H1 (cell line): ENCODE results near the gene ARHGAP28. TPM values are rescaled to one million over a fixed set of nuclear protein-coding genes. Genes with fewer than 3 reads are reported as not detected.

Experiments
- JUN ChIP-seq: IDR thresholded peaks from 2 replicates; pipeline ENCODE4 v1.6.1; 2011; ENCODE audit warnings: low read depth, mild to moderate bottlenecking, improper control_type of control experiment, low read length
- RXRA ChIP-seq: IDR thresholded peaks from 2 replicates; pipeline ENCODE4 v1.6.1; 2011; ENCODE audit warnings: low read depth, mild to moderate bottlenecking, low read length, moderate library complexity; ENCODE audit not compliant: insufficient read depth
- polyA plus RNA-seq, 7 experiments: library from polyadenylated mRNA; depleted of rRNA in 3 of 7; stranded (reverse) in 5 of 7; unstranded in 2 of 7; fragments of >200 nt in 5 of 7; fragments of 200-250 nt in 2 of 7; gene quantifications; 1 replicate in 5 of 7; 2 replicates in 1 of 7; 4 replicates in 1 of 7; pipeline versions ENCODE4 v1.2.1 to v1.2.3, GENCODE V29; 2011 to 2013; ENCODE audit warnings: missing spikeins in 2 of 7, mixed read lengths in 2 of 7
- total RNA-seq: library from RNA; stranded (reverse); fragmentation: NEBNext Ultra II Directional; extraction: Animal tissue kit (Norgen Biotek cat#: 25700); gene quantifications from 2 replicates; pipeline ENCODE4 v1.2.1, GENCODE V29; 2021

ARHGAP28 gene
- total and polyA plus RNA-seq, 2 of the 8 experiments (the other 6 are each of a cell fraction or from before 2014, with no cell fraction given) = 2.9 to 14.4 TPM

GRCh38 chr18:6741232-6741663, 11.7 kb downstream of the ARHGAP28 start (continued):
- TF ChIP-seq RXRA = no peak
- no peak for TF ChIP-seq JUN
- TF ChIP-seq, all 59 proteins: peak for 2
